GM06990 (cell line): ENCODE measurements around the gene RAB1A.

Experiments
- DNase-seq: peaks from one replicate; pipeline ENCODE4 v3.0.0-alpha.2; 2011; ENCODE audit not compliant: insufficient read length; ENCODE audit errors: extremely low read depth
- H3K27me3 ChIP-seq: replicated peaks from 2 replicates; pipeline ENCODE4 v1.6.0; 2011; ENCODE audit warnings: low read length; ENCODE audit not compliant: control insufficient read depth, insufficient read depth
- H3K36me3 ChIP-seq: 2 replicates; pipeline ENCODE4 v1.5.1; 2011; ENCODE audit warnings: low read length; ENCODE audit not compliant: control insufficient read depth, insufficient read depth
- H3K4me3 ChIP-seq: replicated peaks from 2 replicates; pipeline ENCODE4 v1.5.1; 2011; ENCODE audit warnings: low read depth, mild to moderate bottlenecking, control low read depth, low read length
- TF ChIP-seq, protein P1 (sequence below): IDR thresholded peaks from 2 replicates; pipeline ENCODE4 v1.5.1; 2011; ENCODE audit warnings: low read length, control low read depth, mild to moderate bottlenecking, inconsistent platforms; ENCODE audit not compliant: insufficient read depth, poor library complexity, severe bottlenecking

The RAB1A gene

DNA sequence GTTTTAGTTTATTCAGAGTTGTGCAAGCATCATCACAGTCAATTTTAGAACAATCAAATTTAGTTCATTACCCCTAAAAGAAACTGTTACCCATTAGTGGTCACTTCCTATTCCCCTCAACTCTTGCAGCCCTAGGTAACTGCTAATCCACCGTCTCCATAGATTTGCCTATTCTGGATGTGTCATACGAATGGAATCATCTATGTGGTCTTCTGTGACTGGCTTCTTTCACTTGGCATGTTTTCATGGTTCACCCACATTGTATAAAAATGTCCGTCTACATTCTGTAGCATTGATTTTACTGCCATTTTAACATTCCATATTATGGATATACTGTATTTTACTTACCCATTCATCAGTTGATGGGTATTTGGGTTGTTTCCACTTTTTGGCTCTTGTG lies 79.0 kb downstream of the RAB1A start:
- no peaks in the 10 kb centered on the region for H3K27me3 ChIP-seq

DNA sequence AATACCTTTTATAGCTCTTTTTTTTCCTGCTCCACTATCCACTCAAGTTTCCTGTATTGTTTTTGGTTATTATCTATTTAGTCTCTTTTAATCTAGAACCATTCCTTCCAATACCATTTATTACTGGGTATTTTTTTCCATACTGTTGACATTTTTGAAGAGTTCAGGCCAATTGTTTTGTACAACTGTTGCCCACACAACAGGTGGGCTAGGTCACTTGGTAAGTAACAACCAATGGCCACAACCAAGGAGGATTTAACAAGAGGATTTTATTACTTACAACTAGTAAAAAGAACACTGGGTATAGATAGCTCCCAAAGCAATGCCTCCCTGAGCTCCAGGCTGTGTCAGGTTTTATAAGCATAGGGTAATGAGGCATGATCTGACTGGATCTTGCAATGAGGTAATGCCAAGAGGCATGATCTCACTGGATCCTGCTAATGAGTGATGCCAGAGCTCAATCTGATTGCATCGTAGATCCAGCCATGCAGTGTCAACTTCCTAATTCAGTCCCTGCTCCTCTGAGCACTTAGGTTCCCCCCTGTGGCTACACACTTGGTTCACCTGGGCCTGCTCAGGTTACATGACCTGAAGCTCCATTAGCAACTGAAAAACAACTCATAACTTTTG lies 80.8 kb downstream of the RAB1A start:
- no peaks in the 10 kb centered on the region for H3K36me3 ChIP-seq
- no peak for DNase-seq
- no peaks in the 10 kb centered on the region for H3K27me3 ChIP-seq
- no peak overlapping the region for H3K4me3 ChIP-seq
- TF ChIP-seq, protein P1, sequence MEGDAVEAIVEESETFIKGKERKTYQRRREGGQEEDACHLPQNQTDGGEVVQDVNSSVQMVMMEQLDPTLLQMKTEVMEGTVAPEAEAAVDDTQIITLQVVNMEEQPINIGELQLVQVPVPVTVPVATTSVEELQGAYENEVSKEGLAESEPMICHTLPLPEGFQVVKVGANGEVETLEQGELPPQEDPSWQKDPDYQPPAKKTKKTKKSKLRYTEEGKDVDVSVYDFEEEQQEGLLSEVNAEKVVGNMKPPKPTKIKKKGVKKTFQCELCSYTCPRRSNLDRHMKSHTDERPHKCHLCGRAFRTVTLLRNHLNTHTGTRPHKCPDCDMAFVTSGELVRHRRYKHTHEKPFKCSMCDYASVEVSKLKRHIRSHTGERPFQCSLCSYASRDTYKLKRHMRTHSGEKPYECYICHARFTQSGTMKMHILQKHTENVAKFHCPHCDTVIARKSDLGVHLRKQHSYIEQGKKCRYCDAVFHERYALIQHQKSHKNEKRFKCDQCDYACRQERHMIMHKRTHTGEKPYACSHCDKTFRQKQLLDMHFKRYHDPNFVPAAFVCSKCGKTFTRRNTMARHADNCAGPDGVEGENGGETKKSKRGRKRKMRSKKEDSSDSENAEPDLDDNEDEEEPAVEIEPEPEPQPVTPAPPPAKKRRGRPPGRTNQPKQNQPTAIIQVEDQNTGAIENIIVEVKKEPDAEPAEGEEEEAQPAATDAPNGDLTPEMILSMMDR: no peak

More for the DNA sequence above, 79.0 kb downstream of the RAB1A start:
- Histone ChIP-seq H3K4me3 (no peak overlapping the region), H3K36me3 (no peaks in the 10 kb centered on the region)
- no peak for DNase-seq
- TF ChIP-seq, protein P1: no peak

DNA sequence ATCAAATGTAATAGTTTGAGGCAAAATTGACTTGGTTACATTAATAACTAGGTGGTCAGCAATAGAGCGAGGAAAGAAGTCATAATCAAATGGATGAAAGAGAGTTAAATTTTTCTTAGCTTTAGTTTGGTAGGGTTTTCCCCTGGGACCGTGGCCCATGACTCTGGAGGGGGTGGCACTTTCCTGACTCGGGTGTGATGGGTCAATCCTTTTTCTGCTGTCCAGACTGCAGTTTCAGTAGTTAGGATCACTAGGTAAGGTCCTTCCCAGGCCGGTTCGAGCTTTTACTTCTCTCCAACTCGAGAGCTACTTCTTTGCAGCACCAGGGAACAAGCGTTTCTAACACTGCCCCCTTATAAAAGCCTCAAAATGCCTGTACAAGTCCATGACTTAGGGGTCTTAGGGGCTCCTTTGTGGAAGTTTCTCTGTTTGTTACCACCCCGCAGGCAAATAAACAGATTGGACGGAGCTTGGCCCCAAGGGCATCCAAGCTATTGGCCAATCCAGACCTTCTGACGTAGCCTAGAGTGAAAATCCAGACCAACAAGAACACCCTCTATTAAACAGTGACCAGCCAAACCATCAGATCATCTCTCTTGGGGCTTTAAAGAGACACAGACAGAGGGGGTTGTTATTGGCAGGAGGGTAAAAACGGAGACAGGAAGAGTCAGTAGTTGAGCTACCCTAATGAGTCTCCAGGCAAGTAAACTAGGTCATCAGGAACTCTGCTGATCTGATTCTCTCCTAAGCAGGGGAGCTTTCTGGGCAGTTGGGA lies 83.1 kb downstream of the RAB1A start:
- no peak overlapping the region for H3K4me3 ChIP-seq
- TF ChIP-seq, protein P1: no peak
- no peaks in the 10 kb centered on the region for H3K36me3 ChIP-seq
- no peaks in the 10 kb centered on the region for H3K27me3 ChIP-seq
- no peak for DNase-seq

DNA sequence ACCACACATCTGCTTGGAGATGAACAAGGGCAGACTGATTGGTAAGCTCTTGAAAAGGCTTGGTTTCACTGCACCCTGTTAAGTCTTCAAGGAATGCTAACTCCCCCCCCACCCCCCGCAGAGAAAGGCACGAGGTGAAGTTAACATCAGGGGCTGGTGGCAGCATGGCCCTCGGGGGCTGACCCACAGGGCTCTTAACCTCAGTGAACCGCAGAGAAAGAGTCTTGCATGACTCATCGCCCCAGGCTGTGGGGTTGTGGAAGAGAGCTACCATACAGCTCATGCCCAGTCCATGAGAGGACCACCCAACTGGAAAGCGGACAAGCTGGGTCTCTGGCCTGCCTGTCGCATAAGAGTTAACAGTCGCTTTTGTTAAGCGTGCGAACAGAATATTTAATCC lies 84.3 kb downstream of the RAB1A start:
- DNase-seq: no peak
- no peak overlapping the region for H3K4me3 ChIP-seq

DNA sequence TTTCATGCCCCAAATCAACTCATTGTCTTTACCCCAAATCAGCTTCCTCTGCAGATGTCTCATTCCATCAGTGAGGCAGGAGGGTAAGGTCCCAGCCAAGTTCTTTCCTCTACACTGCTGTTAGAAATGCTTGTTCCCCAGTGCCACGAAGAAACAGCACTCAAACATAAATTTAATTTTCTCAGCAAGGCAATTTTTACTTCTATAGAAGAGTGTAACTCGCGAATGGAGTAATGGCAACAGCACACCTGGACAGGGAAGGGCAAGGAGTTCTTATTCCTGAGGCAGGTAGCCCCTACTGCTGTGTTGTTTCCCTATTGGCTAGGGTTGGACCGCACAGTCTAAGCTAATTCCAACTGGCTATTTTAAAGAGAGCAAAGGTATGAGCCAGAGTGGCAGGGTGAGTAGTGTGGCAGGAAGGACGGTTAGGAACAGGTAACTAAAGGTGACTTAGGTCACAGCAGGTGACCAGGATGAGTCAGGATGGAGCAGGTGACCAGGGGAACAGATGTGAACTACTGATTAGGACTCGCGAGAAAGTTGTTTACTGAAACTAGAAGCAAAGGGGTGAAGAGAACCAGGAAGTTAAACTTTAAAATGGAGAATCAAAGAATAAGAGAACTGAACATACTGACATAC lies 85.7 kb downstream of the RAB1A start:
- Histone ChIP-seq H3K27me3 (no peaks in the 10 kb centered on the region), H3K4me3 (no peak overlapping the region), H3K36me3 (no peaks in the 10 kb centered on the region)
- no peak for DNase-seq
- TF ChIP-seq, protein P1: no peak

More for the DNA sequence above, 84.3 kb downstream of the RAB1A start:
- TF ChIP-seq, protein P1: no peak
- H3K36me3 ChIP-seq: no peaks in the 10 kb centered on the region
- H3K27me3 ChIP-seq: no peaks in the 10 kb centered on the region
